ENCODE measurements around the gene LACTB.

The LACTB gene

DNA sequence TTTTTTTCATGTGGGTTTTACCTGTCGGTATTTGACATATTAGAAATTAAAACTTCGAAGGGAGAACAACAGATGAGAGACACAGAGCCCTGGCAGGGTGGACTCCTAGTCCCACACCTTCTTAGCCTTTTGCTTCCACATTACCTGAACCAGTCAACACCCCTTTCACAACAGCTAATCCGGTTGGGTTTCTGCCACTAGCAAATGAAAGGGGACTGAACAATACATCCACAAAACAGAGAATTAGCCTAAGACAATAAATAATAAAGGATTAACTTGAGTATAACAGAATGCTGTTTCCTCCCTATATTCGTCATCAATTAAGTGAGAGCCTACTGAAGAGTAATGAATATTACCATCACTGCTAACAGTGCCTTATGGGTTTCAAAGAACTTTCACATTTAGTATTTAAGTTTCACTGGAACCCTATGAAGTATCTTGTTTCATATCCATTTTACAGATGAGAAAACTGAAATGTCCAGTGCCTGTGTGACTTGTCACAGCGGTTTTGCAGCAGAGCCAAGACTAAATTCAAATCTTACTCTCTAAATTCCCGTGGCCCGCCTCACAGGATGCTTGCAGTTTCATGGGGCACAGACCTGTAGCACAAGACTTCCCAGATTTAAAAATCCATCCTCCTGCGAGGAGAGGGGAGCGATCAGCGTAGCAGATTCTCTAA is 66.7 kb downstream of the LACTB start:
- TF ChIP-seq, protein P1, sequence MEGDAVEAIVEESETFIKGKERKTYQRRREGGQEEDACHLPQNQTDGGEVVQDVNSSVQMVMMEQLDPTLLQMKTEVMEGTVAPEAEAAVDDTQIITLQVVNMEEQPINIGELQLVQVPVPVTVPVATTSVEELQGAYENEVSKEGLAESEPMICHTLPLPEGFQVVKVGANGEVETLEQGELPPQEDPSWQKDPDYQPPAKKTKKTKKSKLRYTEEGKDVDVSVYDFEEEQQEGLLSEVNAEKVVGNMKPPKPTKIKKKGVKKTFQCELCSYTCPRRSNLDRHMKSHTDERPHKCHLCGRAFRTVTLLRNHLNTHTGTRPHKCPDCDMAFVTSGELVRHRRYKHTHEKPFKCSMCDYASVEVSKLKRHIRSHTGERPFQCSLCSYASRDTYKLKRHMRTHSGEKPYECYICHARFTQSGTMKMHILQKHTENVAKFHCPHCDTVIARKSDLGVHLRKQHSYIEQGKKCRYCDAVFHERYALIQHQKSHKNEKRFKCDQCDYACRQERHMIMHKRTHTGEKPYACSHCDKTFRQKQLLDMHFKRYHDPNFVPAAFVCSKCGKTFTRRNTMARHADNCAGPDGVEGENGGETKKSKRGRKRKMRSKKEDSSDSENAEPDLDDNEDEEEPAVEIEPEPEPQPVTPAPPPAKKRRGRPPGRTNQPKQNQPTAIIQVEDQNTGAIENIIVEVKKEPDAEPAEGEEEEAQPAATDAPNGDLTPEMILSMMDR (IDR thresholded peaks at IDR 0.05; ENCODE audit: insufficient read depth, missing control alignments), result no peak
- DNase-seq (ENCODE audit: insufficient read length, low spot score), result no peak
- FAIRE-seq, result no peak

- DNase-seq (ENCODE audit: insufficient read length, low spot score) (peak; percentile 52), FAIRE-seq (no peak)
- TF ChIP-seq, protein P1 (IDR thresholded peaks at IDR 0.05; ENCODE audit: insufficient read depth, missing control alignments), result no peak
These were observed 67.5 kb downstream of the LACTB start, which contains the start of gene RAB8B for GRCh38 chr15:63188926-63189871. TSS of gene RAB8B (plus strand) at chr15:63189606. CDS start at chr15:63189625, 19 bp downstream.

DNA sequence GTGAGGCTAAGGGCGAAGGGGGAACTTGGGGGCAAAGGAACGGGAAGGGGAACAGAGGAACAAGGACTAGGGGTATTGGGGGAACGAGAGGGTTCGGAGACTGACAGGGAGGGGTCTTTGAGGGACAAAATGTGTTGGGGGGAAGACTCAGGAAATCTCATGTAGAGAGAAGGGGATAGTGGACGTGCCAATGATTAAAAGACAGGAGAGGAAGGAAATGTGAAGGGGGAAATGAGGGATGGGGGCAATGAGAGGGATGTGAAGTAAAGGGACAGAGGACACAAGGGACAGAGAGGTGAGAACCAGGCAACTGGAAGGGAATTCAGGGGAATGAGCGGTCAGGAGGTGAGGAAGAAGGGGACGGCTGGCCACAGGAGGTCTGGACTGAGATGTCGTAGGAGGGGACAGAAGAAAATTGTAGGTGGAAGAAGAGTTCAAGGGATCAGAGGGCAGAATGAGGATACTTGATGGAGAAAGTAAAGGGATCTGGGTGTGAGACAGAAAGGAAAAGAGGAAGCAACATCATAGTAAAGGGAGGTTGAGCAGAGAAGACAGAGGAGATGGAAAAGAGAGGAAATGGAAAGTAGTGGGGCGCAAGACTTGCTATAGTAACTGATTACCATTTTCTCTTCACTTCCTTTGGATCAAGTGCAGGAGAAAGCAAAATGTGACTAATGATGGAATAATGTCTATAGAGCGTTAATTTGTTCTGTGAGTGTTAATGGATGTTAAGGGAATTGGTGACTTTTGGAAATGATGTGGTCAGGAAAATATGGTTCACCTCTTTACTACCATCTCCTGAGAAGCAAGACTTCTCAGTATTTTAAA is 68.5 kb downstream of the LACTB start:
- TF ChIP-seq, protein P1 (IDR thresholded peaks at IDR 0.05; ENCODE audit: insufficient read depth, missing control alignments), result no peak
- no peak for DNase-seq (ENCODE audit: insufficient read length, low spot score)
- no peak for FAIRE-seq

GRCh38 chr15:63190769-63191649 is 69.3 kb downstream of the LACTB start:
- no peak for FAIRE-seq
- no peak for DNase-seq (ENCODE audit: insufficient read length, low spot score)
- TF ChIP-seq, protein P1 (IDR thresholded peaks at IDR 0.05; ENCODE audit: insufficient read depth, missing control alignments), result no peak
